Activated CD4-positive, alpha-beta memory T cell treated with anti-CD3 and anti-CD28 coated beads for 36 hours (primary cell): ENCODE measurements around the gene INPPL1. TPM values are rescaled to one million over a fixed set of nuclear protein-coding genes. Genes with fewer than 3 reads are reported as not detected.
"Not testable (repeated sequence)": the region's sequence is repeated elsewhere in the genome, so short reads cannot be mapped to it uniquely, and the experiment has no call there.

Experiments
- CTCF ChIA-PET: fragments of 350-600 bp; sonication (Branson Sonifier 250); formaldehyde crosslinking; loops from one replicate; lab custom pipeline; 2021; ENCODE audit warnings: antibody characterized with exemption, inconsistent platforms; lab: Charles Lee
- POLR2A ChIA-PET: fragments of 350-600 bp; sonication (Branson Sonifier 250); formaldehyde crosslinking; loops from one replicate; lab custom pipeline; 2021; ENCODE audit warnings: antibody characterized with exemption; lab: Charles Lee
- DNase-seq: peaks from one replicate; pipeline ENCODE4 v3.0.0-alpha.2; 2020
- H3K27ac Mint-ChIP-seq: one replicate; pipeline ENCODE4 v1.8.0; 2021; ENCODE audit warnings: mixed read lengths
- H3K27me3 Mint-ChIP-seq: one replicate; pipeline ENCODE4 v1.8.0; 2021; ENCODE audit warnings: mixed read lengths
- H3K36me3 Mint-ChIP-seq: one replicate; pipeline ENCODE4 v1.8.0; 2021; ENCODE audit warnings: mixed read lengths
- H3K4me1 Mint-ChIP-seq: one replicate; pipeline ENCODE4 v1.8.0; 2021; ENCODE audit warnings: low read depth, mixed read lengths
- H3K4me3 Mint-ChIP-seq: one replicate; pipeline ENCODE4 v1.8.0; 2021; ENCODE audit warnings: mild to moderate bottlenecking, mixed read lengths
- H3K9me3 Mint-ChIP-seq: one replicate; pipeline ENCODE4 v1.8.0; 2021; ENCODE audit warnings: mixed read lengths
- intact Hi-C: fragments of 100-400 bp; cut with micrococcal nuclease; formaldehyde crosslinking; loops from one replicate; pipeline ENCODE4 v1.15.1; 2023
- total RNA-seq, 2 experiments: library from RNA; stranded (reverse); gene quantifications; one replicate each; pipeline ENCODE4 v1.2.3, GENCODE V29; 2021

Gene INPPL1
- total RNA-seq, 2 experiments from 2014 or later, result 96.9 to 98.9 TPM

DNA sequence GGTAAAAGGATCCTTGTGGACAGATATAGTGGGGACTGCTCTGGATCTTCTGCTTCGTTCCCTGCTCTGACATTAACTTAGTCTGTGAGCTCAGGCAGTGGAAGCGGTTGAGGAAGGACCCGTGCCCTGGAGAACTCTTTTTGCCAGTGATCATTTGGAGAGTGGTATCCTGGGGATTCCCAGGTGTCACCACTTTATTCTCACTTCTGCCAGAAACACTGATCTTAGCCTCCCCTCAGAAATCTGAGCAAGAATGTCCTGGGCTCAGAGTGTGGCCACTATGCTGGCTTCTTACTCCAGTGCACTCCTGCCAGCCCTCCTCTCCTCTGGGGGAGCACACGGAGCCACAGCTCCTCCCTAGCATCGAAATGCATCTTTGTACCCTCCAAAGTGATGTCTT is 27.0 kb downstream of the INPPL1 start:
- Mint-ChIP-seq H3K27ac (no peak overlapping the region), H3K4me3 (no peak overlapping the region), H3K36me3 (no peaks in the 10 kb centered on the region), H3K27me3 (peaks cover 18% of the 10 kb centered on the region), H3K4me1 (no peaks in the 10 kb centered on the region), H3K9me3 (no peaks in the 10 kb centered on the region)
- intact Hi-C loops, result no loop called here
- ChIA-PET POLR2A (no interaction called here), CTCF (no interaction called here)
- DNase-seq, result no peak

DNA sequence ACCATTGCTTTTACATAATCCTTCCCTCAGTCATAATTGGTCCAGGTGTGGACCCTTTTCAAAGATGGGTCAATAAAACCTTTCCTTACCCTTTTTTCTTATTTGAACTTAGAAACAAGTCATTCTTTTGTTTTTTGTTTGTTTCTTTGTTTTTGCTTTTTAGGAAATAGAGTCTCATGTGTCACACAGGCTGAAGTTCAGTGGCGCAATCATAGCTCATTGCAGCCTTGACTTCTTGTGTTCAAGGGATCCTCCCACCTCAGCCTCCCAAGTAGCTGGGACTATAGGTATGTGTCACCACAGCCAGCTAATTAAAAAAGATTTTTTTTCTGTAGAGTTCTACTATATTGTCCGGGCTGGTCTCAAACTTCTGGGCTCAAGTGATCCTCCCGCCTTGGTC is 28.8 kb downstream of the INPPL1 start:
- Mint-ChIP-seq H3K4me3 (no peak overlapping the region), H3K27me3 (peaks cover 17% of the 10 kb centered on the region), H3K9me3 (no peaks in the 10 kb centered on the region), H3K4me1 (no peaks in the 10 kb centered on the region), H3K36me3 (no peaks in the 10 kb centered on the region), H3K27ac (no peak overlapping the region)
- ChIA-PET POLR2A (no interaction called here), CTCF (no interaction called here)
- intact Hi-C loops, result no loop called here
- no peak for DNase-seq

DNA sequence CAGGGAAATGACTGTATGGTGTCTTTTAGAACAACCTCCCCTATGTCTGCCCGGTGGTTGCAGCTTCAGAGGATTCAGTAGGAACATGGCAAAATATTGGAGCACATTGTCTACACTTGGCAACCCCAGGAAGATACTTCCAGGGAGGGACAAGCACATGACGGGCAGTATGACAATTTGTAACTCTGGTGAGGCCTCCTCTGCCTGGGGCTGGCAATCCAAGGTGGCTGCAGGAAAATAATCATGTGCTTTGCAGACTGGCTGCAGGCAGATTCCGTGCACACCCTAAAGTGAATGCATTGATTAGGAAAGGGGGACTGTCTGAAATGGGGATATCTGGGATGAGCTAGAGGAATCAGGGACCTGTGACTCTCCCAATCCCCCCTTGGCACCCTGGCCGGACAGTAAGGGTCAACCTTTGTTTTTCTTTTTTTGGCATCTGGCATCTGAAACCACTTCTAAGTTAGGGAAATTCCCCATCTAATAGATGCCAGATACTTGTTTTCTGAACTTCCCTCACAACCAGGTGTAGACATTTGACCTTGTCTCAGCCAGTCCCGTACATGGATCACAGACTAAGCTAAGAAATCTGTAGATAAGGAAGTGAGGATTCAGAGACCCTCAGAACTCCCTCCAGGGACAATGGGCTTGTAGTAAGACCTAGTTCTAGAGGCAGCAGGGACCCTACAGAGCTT is 29.9 kb downstream of the INPPL1 start:
- ChIA-PET CTCF (no interaction called here), POLR2A (interaction anchor here (0.9 kb wide), 1 partner anchor 9 kb away, joined by 3 read pairs; no protein-coding TSS in a partner anchor)
- no peaks in the 10 kb centered on the region for H3K9me3 Mint-ChIP-seq
- H3K4me1 Mint-ChIP-seq, result no peaks in the 10 kb centered on the region
- no peak for DNase-seq
- no peak overlapping the region for H3K4me3 Mint-ChIP-seq
- intact Hi-C loops, result no loop called here
- H3K36me3 Mint-ChIP-seq, result no peaks in the 10 kb centered on the region
- peaks cover 15% of the 10 kb centered on the region for H3K27me3 Mint-ChIP-seq
- H3K27ac Mint-ChIP-seq, result no peak overlapping the region

DNA sequence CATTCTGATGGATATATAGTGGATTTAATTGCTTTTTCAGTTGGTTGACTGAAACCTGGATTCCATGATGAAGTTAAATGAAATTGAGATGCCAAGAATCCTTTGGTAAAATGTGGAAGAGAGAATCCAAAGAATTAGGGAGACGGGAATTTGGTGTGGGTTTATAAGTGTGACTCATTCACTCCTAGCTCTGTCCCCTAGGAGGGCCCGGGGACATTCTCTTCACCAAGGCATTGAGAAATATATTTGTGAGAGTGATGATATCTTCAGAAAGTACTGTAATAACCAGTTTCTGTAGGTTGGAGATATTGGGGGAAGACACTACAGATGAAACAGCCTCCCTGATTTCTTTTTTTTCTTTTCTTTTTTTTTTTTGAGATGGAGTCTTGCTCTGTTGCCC is 33.0 kb downstream of the INPPL1 start:
- no peaks in the 10 kb centered on the region for H3K4me1 Mint-ChIP-seq
- ChIA-PET POLR2A (interaction anchor here (0.6 kb wide), 1 partner anchor 1918 kb away, joined by 3 read pairs; no protein-coding TSS in a partner anchor), CTCF (interaction anchor here (0.8 kb wide), 1 partner anchor 10 kb away, joined by 3 read pairs; no protein-coding TSS in a partner anchor)
- H3K4me3 Mint-ChIP-seq, result no peak overlapping the region
- no peak overlapping the region for H3K27ac Mint-ChIP-seq
- no peaks in the 10 kb centered on the region for H3K9me3 Mint-ChIP-seq
- no peak for DNase-seq
- no peaks in the 10 kb centered on the region for H3K36me3 Mint-ChIP-seq
- peaks cover 13% of the 10 kb centered on the region for H3K27me3 Mint-ChIP-seq
- intact Hi-C loops, result no loop called here

DNA sequence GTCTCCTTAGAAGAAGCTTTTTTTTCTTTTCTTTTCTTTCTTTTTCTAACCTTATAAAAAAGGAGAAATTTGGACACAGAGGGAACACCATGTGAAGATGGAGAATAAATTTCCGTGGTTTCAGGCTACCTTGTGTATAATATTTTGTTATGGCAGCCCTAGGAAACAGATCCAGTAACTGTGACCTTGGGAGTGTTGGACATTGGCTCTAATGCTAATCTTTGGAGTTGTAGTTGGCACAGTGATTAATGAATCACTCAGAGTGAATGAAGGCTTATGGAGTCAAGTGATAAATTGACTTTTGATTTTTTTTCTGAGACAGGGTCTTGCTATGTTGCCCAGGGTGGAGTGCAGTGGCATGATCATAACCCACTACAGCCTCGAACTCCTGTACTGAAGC is 34.9 kb downstream of the INPPL1 start:
- no peak overlapping the region for H3K4me3 Mint-ChIP-seq
- H3K9me3 Mint-ChIP-seq, result no peaks in the 10 kb centered on the region
- CTCF ChIA-PET, result no interaction called here

DNA sequence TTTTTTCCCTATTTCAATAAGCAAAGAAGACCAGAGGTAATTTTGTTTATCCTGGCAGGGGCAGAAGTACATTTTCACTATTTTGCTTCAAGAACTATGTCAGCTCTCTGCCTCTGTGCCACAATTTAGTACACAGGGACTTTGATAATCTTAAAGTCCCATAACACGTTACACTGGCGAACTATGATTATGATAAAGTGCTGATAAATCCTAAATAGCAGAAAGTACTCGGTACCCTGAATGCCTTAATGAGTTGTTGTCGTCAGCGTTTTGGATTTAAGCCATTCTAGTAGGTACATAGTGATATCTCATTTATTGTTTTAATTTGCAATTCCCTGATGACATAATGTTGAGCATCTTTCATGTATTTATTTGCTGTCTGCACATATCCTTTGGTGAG is 36.0 kb downstream of the INPPL1 start:
- intact Hi-C loops, result no loop called here
- no peak overlapping the region for H3K4me3 Mint-ChIP-seq
- no peak for DNase-seq
- peaks cover 15% of the 10 kb centered on the region for H3K27me3 Mint-ChIP-seq
- no peaks in the 10 kb centered on the region for H3K36me3 Mint-ChIP-seq
- H3K27ac Mint-ChIP-seq, result no peak overlapping the region
- no peaks in the 10 kb centered on the region for H3K4me1 Mint-ChIP-seq
- no peaks in the 10 kb centered on the region for H3K9me3 Mint-ChIP-seq
- ChIA-PET CTCF (no interaction called here), POLR2A (no interaction called here)

More for the DNA sequence above, 34.9 kb downstream of the INPPL1 start:
- intact Hi-C loops, result no loop called here
- no peak overlapping the region for H3K27ac Mint-ChIP-seq
- H3K27me3 Mint-ChIP-seq, result peaks cover 15% of the 10 kb centered on the region
- no peaks in the 10 kb centered on the region for H3K4me1 Mint-ChIP-seq
- POLR2A ChIA-PET, result no interaction called here
- DNase-seq, result no peak
- no peaks in the 10 kb centered on the region for H3K36me3 Mint-ChIP-seq

DNA sequence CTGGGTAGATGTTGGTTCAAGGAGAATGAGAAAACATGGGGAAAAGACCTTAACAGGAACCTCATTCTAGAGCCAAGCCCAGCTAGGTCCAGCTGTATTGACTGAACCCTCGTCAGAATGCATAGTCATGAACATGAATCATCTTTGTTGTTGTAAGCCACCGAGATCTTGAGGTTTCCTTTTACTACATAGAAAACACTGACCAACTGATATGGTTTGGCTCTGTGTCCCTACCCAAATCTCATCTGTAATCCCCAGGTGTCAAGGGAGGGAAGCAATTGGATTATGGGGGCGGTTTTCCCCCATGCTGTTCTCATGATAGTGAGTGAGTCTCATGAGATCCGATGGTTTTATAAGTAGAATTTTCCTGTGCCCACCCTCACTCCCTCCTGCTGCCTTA is 38.8 kb downstream of the INPPL1 start:
- no peak for DNase-seq
- Mint-ChIP-seq H3K27ac (no peak overlapping the region), H3K9me3 (no peaks in the 10 kb centered on the region), H3K36me3 (no peaks in the 10 kb centered on the region), H3K4me3 (no peak overlapping the region), H3K27me3 (peaks cover 22% of the 10 kb centered on the region), H3K4me1 (no peaks in the 10 kb centered on the region)
- CTCF ChIA-PET, result no interaction called here
- intact Hi-C loops, result no loop called here
- POLR2A ChIA-PET, result no interaction called here

DNA sequence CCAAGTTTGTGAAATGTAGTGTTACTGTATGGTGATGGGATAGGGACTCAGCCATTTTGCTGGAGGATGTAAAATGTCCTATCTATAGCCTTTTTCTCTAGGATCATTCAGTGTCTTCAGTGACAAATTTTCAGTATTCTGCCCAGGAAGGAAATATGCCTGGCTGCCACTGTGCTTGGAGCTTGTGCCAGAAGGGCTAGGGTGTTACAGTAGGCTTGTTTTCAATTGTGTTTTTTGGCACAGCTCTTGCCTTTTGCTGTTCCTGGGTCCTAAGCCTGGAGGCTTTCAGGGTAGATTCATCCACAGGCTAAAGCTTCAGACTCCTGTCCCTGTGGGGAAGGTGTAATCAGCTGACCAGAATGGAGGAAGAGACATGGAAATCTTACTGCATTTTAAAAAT is 41.4 kb downstream of the INPPL1 start:
- DNase-seq, result no peak
- ChIA-PET CTCF (interaction anchor here (1.0 to 1.2 kb wide), 3 partner anchors 148 to 169 kb away, joined by 3 read pairs; partner anchors contain the start of gene CLPB), POLR2A (no interaction called here)
- peaks cover 5% of the 10 kb centered on the region for H3K4me1 Mint-ChIP-seq
- no peaks in the 10 kb centered on the region for H3K36me3 Mint-ChIP-seq
- intact Hi-C loops, result no loop called here
- H3K9me3 Mint-ChIP-seq, result no peaks in the 10 kb centered on the region
- H3K27ac Mint-ChIP-seq, result no peak overlapping the region
- no peak overlapping the region for H3K4me3 Mint-ChIP-seq
- peaks cover 26% of the 10 kb centered on the region for H3K27me3 Mint-ChIP-seq

DNA sequence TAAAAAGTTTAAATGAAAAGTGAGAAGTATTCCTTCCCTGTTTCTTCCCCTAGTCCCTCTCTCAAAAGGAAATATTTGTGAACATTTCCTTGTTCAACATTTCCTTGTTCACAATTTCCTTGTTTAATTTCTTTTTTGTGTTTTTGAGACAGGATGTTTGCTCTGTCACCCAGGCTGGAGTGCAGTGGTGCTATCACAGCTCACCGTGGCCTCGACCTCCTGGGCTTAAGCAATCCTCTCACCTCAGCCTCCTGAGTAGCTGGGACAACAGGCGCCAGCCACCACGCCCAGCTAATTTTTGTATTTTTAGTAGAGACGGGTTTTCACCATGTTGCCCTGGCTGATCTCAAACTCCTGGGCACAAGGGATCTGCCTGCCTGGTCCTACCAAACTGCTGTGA is 42.4 kb downstream of the INPPL1 start:
- H3K4me3 Mint-ChIP-seq, intact Hi-C loops, H3K4me1 Mint-ChIP-seq, H3K27ac Mint-ChIP-seq, H3K9me3 Mint-ChIP-seq, DNase-seq, H3K36me3 Mint-ChIP-seq: not testable (repeated sequence)
- ChIA-PET POLR2A (interaction anchor here (1.4 kb wide), 1 partner anchor 30 kb away, joined by 3 read pairs; no protein-coding TSS in a partner anchor), CTCF (interaction anchor here (1.0 to 1.9 kb wide), 2 partner anchors 29 to 164 kb away, joined by 3 to 4 read pairs; no protein-coding TSS in a partner anchor)
- peaks cover 28% of the 10 kb centered on the region for H3K27me3 Mint-ChIP-seq

DNA sequence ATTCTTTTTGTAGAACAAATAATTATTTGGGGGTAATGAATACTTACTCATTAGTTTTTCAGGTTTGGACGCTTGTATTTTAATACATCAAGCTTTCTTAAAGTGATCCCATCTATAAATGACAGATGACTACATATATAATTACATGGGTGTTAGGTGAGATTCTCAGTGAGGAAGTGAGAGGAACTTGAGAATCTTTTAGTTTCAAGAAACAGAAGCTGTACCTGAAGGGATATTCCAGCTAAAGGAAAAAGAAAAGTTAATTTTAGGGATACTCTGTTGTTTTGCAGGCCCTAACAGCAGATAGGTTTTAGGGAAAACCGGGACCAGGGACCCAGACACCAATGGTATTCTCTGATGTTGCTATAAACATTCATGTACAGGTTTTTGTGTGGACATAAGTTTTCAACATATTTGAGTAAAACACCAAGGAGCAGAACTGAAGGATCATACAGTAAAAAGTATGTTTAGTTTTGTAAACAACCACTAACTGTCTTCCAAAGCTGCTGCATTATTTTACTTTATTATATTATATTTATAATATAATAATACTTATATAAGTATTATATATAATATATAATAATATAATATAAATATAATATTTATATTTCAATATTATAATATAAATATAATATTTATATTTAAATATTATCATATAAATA is 43.5 kb downstream of the INPPL1 start:
- ChIA-PET CTCF (interaction anchor here (0.8 to 1.9 kb wide), 4 partner anchors 10 to 162 kb away, joined by 3 to 4 read pairs (median 3); no protein-coding TSS in a partner anchor), POLR2A (interaction anchor here (1.4 kb wide), 1 partner anchor 29 kb away, joined by 3 read pairs; no protein-coding TSS in a partner anchor)
- Mint-ChIP-seq H3K4me1 (peaks cover 7% of the 10 kb centered on the region), H3K27me3 (peaks cover 24% of the 10 kb centered on the region), H3K9me3 (no peaks in the 10 kb centered on the region), H3K36me3 (no peaks in the 10 kb centered on the region), H3K27ac (no peak overlapping the region), H3K4me3 (no peak overlapping the region)
- DNase-seq, result no peak
- intact Hi-C loops, result no loop called here

DNA sequence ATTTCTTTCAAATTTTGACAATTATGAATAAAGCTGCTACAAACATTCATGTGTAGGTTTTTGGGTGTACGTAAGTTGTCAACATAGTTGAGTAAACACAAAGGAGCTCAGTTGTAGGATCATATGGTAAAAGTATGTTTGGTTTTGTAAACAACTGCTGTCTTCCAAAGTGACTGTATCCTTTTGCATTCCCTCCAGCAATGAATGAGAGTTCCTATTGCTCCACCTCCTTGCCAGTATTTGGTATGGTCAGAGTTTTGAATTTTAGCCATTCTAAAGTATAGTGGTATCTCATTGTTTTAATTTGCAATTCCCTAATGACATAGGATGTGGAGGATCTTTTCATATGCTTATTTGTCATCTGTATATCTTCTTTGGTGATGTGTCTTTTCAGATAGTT is 47.4 kb downstream of the INPPL1 start:
- intact Hi-C loops, result no loop called here
- ChIA-PET CTCF (interaction anchor here (3.0 kb wide), 1 partner anchor 159 kb away, joined by 9 read pairs; no protein-coding TSS in a partner anchor), POLR2A (no interaction called here)
- Mint-ChIP-seq H3K36me3 (no peaks in the 10 kb centered on the region), H3K27ac (no peak overlapping the region), H3K27me3 (peaks cover 8% of the 10 kb centered on the region), H3K4me3 (no peak overlapping the region), H3K4me1 (peaks cover 13% of the 10 kb centered on the region), H3K9me3 (no peaks in the 10 kb centered on the region)
- no peak for DNase-seq

DNA sequence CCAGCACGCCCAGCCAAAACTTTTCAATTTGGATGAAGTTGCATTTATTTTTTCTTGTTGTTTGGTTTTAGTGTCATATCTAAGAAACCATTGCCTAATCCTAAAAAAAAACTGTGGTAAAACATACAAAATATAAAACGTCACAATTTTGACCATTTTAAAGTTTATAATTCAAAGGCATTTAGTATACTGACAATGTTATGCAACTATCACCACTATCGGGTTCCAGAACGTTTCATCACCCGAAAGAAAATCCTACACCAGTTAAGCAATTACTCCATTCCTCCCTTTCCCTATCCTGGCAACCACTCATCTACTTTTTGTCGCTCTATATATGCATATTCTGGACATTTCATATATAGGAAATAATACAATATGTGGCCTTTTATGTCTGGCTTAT is 49.9 kb downstream of the INPPL1 start:
- H3K27me3 Mint-ChIP-seq, result peaks cover 4% of the 10 kb centered on the region
- no peaks in the 10 kb centered on the region for H3K36me3 Mint-ChIP-seq
- intact Hi-C loops, result no loop called here
- H3K9me3 Mint-ChIP-seq, result no peaks in the 10 kb centered on the region
- no peak overlapping the region for H3K4me3 Mint-ChIP-seq
- CTCF ChIA-PET, result interaction anchor here (1.6 kb wide), 1 partner anchor 157 kb away, joined by 5 read pairs; no protein-coding TSS in a partner anchor
- DNase-seq, result no peak
- no peak overlapping the region for H3K27ac Mint-ChIP-seq
- POLR2A ChIA-PET, result no interaction called here
- H3K4me1 Mint-ChIP-seq, result peaks cover 13% of the 10 kb centered on the region
